NCI-H2107 (cell line): ENCODE measurements around the gene B9D1.
"Not testable (repeated sequence)": the region's sequence is repeated elsewhere in the genome, so short reads cannot be mapped to it uniquely, and the experiment has no call there.

Source experiments
- DNase-seq: peaks from one replicate; lab custom pipeline; 2025; lab: John Stamatoyannopoulos, UW

Gene B9D1

GRCh38 chr17:19359151-19359550, 3.4 kb downstream of the B9D1 start:
- DNase-seq = no peak

DNA sequence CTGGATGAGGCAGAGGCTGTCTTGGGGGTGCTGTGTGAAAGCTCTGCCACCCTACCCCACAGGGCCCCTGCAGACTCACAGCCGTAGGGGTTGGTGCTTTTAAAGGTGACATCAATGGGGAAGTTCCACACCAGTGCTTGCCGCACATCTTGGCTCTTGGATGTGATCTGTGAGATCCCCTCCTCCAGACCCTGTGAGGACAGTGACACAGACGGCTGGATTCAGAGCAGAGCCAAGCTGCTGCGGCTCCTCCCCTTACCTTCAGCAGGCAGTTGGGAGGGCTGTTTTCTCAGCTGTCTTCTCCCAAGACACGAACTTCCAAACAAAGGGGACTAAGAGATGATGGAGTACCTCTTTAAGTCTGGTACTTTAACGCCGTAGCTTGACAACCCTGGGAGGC, 4.8 kb downstream of the B9D1 start:
- no peak for DNase-seq

GRCh38 chr17:19357351-19357750, 5.2 kb downstream of the B9D1 start:
- no peak for DNase-seq

DNA sequence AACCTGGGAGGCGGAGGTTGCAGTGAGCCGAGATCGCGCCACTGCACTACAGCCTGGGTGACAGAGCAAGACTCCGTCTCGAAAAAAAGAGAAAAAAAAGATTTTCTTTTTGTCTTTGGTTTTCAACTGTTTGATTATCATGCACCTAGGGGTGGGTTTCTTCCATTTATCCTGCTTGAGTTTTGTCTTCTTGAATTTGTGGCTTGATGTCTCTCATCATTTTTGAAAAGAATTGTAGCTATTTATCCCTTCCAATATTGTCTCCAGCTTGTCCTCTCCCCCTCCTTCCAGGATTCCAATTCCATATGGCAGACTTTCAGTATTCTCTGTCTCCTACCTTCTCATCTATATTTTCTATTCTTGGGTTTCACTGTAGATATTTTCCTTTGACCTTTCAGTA, 7.8 kb downstream of the B9D1 start:
- no peak for DNase-seq

DNA sequence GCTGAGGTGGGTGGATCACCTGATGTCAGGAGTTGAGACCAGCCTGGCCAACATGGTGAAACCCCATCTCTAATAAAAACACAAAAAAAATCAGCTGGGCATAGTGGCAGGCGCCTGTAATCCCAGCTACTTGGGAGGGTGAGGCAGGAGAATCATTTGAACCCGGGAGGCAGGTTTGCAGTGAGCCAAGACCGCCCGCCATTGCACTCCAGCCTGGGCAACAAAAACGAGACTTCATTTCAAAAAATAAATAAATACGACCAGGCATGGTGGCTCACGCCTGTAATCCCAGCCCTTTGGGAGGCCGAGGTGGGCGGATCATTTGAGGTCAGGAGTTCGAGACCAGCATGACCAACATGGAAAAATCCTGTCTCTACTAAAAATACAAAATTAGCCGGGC, 9.1 kb downstream of the B9D1 start:
- not testable (repeated sequence) for DNase-seq

- no peak for DNase-seq
Measured at GRCh38 chr17:19348806-19349205, 13.7 kb downstream of the B9D1 start.

GRCh38 chr17:19348081-19348650, 14.4 kb downstream of the B9D1 start:
- DNase-seq = no peak

DNA sequence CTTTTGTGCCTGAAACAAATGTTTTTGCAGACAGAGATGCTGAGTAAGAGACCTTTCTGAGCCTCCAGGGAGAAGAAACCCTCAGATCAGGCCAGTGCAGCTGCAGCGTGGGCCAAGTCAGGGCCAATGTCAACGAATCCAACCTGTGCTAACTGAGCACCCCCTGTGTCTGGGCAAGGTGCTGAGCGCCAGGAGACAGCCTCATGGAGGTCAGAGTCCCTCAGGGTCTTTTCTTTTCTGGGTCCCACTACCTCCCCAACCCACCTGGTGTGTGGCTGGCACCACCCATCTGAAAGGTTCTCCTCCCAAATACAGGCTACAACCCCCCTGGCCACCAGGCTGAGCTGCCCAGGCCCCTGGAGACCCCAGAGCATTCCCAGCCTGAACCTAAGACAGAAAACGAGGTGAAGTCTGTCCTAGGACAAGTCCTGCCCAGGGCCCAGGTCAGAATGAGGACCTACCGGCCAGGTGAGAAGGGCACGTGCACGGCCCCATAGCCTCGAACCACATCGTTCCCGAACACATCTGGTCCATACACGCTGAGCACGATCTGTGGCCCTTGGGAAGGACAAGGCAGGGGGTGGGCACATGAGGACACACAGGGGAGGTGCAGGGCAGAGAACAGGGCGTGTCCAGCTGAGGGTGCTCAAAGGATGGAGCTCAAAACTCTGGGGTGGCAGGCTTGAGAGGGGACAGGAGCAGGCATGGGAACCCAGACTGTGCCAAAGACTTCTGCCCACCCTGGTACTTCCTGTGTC, 15.0 kb downstream of the B9D1 start:
- DNase-seq = no peak

DNA sequence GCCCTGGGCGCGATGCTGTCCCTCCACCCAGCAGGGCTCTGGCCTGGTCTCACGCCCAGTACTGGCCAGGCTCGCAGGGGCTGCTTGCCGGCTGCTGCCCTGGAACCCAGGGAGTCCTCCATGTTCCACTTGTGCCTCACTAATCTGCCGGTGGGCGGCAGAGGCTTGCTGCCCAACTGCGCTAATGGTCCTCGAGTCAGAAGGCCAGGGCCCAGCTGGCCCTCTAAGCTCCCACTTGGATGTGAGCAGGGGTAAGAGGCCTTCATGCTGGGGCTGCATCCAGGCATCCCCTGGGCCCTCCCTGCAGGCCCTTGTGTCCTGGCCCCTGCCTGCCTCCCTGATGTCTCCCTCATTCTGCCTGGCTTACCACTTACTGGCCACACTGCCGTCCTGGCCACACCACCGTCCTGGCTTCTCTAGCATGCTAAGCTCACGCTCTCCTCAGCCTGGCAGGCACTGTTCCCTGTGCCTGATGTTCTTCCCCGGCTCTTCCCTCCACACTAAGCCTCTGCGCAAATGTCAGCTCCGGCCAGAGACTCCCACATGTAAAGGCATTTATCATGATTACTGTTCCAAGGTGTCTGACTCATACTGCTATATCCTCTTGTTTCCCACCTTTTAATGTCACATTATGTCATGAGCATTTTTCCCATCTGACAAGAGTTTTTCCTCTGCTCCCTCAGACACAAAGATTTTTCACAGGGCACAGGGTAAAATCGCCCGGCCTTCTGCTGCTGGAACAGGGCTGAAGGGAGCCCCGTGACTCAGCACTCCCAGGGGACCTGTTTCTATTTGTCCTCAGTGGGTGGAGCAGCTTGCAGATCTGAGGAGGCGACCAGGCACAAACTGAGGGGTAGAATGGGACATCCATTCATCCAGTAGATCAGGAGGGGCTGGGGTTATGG, 15.9 kb downstream of the B9D1 start:
- DNase-seq = peak; percentile 7

GRCh38 chr17:19345486-19346350, 16.8 kb downstream of the B9D1 start:
- no peak for DNase-seq

GRCh38 chr17:19345067-19345460, 17.5 kb downstream of the B9D1 start:
- DNase-seq = no peak

DNA sequence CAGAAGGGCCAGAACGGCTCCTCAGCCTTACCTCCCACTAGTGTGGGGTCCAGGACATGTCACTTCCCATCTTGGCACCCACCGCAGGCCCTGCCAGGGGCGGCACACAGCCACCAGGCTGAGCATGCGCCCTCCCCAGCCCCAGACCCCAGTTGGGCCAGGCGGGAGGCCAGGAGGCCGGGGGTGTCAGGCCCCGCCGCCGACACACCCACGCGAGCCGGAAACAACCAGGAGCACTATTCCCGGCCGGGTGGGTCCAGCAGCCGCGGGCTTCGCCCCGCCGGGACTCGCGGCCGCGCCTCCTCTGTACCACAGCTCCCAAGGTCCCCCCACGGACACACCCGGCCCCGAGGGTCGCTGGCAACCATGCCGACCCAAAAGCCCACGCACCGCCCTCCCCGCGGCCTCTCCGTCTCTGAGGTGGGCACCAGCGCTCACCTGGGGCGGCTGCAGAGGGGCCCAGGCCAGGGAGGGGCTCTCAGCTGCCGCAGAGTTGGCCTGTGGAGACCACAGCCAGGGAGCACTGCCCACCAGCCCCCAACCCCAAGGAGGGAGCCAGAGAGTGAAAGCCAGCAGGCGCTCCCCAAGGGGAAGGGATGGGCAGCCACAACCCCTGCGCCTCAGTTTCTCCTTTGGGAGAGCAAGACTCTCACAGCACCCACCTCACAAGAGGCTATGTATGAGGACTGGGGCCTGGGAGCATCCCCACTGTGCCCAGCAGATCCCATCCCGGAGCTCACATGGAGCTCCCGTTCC, 18.0 kb downstream of the B9D1 start:
- no peak for DNase-seq

DNA sequence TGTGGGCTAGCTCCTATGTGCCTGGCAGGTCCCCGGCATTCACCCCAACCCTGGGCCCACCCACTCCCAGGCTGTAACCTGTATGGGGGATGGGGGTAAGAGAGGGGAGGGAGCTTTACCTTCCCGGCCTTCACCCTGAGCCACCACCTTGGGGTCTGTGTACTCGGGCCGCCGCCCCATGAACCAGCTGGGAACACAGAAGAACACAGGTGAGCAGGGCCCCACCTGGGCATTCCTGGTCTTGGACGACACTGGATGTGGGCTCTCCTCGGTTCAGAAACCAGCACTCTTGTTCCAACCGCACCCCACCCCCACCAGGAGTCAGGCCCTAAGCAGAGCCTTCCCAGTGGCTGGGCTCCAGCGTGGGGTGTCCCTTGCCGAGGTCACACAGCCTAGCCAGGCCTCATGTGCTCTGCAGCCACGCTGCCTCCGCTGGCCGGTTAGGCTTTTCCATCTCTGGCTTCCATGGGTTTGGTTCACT, 18.8 kb downstream of the B9D1 start:
- DNase-seq = no peak

DNA sequence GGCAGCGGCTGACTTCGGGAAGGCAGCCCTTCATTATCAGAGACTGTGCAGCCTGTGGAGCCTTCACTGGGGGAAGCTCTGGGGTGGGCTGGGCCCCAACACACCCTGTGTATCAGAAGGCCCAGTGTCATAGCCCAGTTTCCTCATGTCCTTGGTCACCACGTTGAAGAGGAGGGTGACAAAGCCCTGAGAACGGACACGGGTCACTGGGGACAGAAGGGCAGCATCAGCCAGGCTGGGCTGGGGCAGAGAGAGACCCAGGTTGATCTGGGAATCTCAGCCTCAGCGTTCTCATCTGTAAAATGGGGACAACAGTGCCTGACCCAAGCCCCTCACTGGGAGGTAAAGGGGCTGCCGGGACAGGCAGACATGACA, 19.3 kb downstream of the B9D1 start:
- no peak for DNase-seq

- no peak for DNase-seq
Measured at GRCh38 chr17:19342611-19343255, 19.8 kb downstream of the B9D1 start.

- DNase-seq = no peak
Measured at GRCh38 chr17:19341641-19342610, 20.6 kb downstream of the B9D1 start.

DNA sequence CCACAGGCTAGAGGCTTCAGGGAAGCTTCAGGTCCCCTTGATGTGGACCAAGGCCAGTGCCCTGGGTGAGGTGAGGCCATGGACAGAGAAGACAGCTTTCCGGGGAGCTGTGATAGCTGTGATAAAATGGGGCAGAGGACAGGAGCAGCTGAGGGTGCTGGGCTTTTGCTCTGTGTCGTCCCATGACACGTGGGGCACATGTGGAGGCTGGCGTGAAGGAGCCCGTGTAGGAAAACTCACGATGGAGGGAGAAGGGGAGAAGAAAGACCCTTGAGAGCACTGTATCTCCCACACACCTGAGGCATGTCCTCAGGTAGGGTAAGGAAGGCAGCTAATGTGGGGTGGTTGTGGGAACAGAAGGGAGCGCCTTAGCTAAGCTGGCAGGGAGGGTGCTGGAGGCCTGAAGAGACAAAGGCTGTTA, 21.3 kb downstream of the B9D1 start:
- DNase-seq = no peak

- DNase-seq = no peak
Measured at GRCh38 chr17:19339341-19339815, 23.1 kb downstream of the B9D1 start.
